ENCODE results near the gene LRWD1.
"Not testable (repeated sequence)": the region's sequence is repeated elsewhere in the genome, so short reads cannot be mapped to it uniquely, and the experiment has no call there.

DNA sequence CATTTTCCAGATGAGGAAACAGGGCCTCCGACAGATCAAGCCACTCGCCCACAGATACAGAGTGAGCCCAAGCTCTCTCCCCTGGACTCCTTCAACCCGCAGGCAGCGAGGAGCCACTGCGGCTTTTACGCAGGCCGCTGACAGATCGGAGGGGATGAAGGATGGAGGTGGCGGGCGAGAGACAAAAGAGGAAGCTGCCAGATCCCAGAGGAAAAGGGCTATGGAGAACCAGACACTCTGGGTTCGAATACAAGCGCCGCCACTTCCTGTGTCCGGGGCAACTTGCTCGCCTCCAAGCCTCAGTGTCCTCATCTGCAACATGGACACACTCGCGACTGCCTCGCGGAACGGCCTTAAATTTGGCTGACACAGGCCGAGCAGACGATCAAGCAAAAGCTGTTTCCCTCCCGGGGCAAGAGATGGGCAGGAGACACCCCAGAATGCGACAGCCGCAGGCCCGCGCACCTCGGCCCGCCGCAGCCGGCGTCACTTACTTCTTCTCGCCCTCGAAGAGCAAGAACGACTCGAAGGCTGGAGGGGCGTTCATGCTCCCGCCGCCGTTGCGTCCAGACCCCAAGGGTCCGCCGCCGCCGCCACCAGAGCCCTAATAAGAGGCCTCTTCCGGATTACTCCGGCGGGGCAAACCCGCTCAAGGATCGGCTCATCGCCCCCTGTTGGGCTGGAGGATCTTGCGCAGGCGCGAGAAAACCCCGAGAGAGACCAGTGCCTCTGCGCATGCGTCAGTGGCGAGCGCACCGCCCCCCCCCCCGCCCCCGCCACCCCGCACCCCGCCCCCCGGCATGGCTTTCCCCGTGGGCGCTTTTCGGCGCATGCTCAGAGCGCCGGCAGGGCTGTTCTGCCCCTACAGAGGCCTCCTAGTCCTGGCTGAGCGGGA, 13.8 kb downstream of the LRWD1 start, which contains the start of gene POLR2J:
- TF ChIP-seq EP300 (IDR thresholded peaks at IDR 0.05; ENCODE audit: borderline replicate concordance in 1 of 2, low read depth in 1 of 2, low read length in 1 of 2); MXI1 (IDR thresholded peaks at IDR 0.05; ENCODE audit: low read depth, low read length); FOSL2 (IDR thresholded peaks at IDR 0.05; ENCODE audit: borderline replicate concordance, low read depth): not testable (repeated sequence)
- TF ChIP-seq, protein P1, sequence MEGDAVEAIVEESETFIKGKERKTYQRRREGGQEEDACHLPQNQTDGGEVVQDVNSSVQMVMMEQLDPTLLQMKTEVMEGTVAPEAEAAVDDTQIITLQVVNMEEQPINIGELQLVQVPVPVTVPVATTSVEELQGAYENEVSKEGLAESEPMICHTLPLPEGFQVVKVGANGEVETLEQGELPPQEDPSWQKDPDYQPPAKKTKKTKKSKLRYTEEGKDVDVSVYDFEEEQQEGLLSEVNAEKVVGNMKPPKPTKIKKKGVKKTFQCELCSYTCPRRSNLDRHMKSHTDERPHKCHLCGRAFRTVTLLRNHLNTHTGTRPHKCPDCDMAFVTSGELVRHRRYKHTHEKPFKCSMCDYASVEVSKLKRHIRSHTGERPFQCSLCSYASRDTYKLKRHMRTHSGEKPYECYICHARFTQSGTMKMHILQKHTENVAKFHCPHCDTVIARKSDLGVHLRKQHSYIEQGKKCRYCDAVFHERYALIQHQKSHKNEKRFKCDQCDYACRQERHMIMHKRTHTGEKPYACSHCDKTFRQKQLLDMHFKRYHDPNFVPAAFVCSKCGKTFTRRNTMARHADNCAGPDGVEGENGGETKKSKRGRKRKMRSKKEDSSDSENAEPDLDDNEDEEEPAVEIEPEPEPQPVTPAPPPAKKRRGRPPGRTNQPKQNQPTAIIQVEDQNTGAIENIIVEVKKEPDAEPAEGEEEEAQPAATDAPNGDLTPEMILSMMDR (IDR thresholded peaks at IDR 0.05): peak; percentile 52
